ENCODE results near the gene ATMIN. TPM values are rescaled to one million over a fixed set of nuclear protein-coding genes. Genes with fewer than 3 reads are reported as not detected.

Gene ATMIN
- total and polyA plus RNA-seq, 2 experiments from 2014 or later: 22.0 to 60.5 TPM

- peaks cover 2% of the 10 kb centered on the region for H3K27me3 Mint-ChIP-seq (ENCODE audit: insufficient read depth, low read depth, poor library complexity)
- H3K79me2 ChIP-seq (replicated peaks; ENCODE audit: insufficient read depth): peaks cover 99% of the 10 kb centered on the region
- no peaks in the 10 kb centered on the region for H3K9me2 ChIP-seq (ENCODE audit: insufficient read depth)
- no peaks in the 10 kb centered on the region for H3K36me3 ChIP-seq (ENCODE audit: insufficient read depth)
- no peaks in the 10 kb centered on the region for H3K9me3 Mint-ChIP-seq
- DNase-seq (ENCODE audit: low spot score) (no peak), ATAC-seq (no peak)
- H2AFZ ChIP-seq: no peak overlapping the region
- no peaks in the 10 kb centered on the region for H3F3A ChIP-seq (replicated peaks; ENCODE audit: low read depth)
- no peak overlapping the region for H3K4me3 ChIP-seq
- H3K27ac Mint-ChIP-seq: no peak overlapping the region
- H3K4me1 ChIP-seq (ENCODE audit: insufficient read depth): peaks cover 6% of the 10 kb centered on the region
- H3K27me3 ChIP-seq (ENCODE audit: insufficient read depth): no peaks in the 10 kb centered on the region
- TF ChIP-seq JUNB (IDR thresholded peaks at IDR 0.05; ENCODE audit: unreplicated experiment): no peak
- TF ChIP-seq POLR2AphosphoS5 (IDR thresholded peaks at IDR 0.05; ENCODE audit: low read depth): no peak
- TF ChIP-seq EZH2phosphoT487 (IDR thresholded peaks at IDR 0.05; ENCODE audit: unreplicated experiment): no peak
- TF ChIP-seq REST (IDR thresholded peaks at IDR 0.05; ENCODE audit: unreplicated experiment): no peak
- TF ChIP-seq CTCF (conservative IDR thresholded peaks at IDR 0.05; ENCODE audit: low read depth in 2 of 2): no peak
- no peak for TF ChIP-seq ZNF462 (CRISPR knock-in tag; IDR thresholded peaks at IDR 0.05)
- TF ChIP-seq ZNF331 (CRISPR knock-in tag; IDR thresholded peaks at IDR 0.05; ENCODE audit: low read depth): no peak
- TF ChIP-seq CREB1 (CRISPR knock-in tag; IDR thresholded peaks at IDR 0.05; ENCODE audit: low read depth): no peak
- no peak for TF ChIP-seq EZH2 (IDR thresholded peaks at IDR 0.05; ENCODE audit: low read depth, unreplicated experiment)
- TF ChIP-seq ZNF114 (CRISPR knock-in tag; IDR thresholded peaks at IDR 0.05): no peak
- TF ChIP-seq NANOG (IDR thresholded peaks at IDR 0.05; ENCODE audit: borderline replicate concordance): no peak
- no peak for TF ChIP-seq ETS1 (IDR thresholded peaks at IDR 0.05)
- TF ChIP-seq STAT1 (IDR thresholded peaks at IDR 0.05; ENCODE audit: unreplicated experiment): no peak
- no peak overlapping the region for H3K27ac ChIP-seq (ENCODE audit: low read depth)
- H3K4me2 ChIP-seq: no peak overlapping the region
- no peaks in the 10 kb centered on the region for H3K36me3 Mint-ChIP-seq (ENCODE audit: low read depth)
- peaks cover 37% of the 10 kb centered on the region for H4K20me1 ChIP-seq (replicated peaks; ENCODE audit: insufficient read depth)
- H3K4me1 Mint-ChIP-seq: peaks cover 14% of the 10 kb centered on the region
- H3K4me3 Mint-ChIP-seq: no peak overlapping the region
Measured at GRCh38 chr16:81000873-81001272, 34.8 kb upstream of the ATMIN start.
